GM23338 (cell line): ENCODE measurements around the gene GPRIN1. TPM values are rescaled to one million over a fixed set of nuclear protein-coding genes. Genes with fewer than 3 reads are reported as not detected.
A peak's percentile ranks its signal among the peaks of the same experiment; 100 is the strongest.

ENCODE experiments used
- ATAC-seq: fragments of 200-7000 bp; cut with Tn5 transposase; 3 replicates; pipeline ENCODE4 v1.9.1; 2020
- DNase-seq: peaks from one replicate; pipeline ENCODE4 v3.0.0-alpha.2; 2015; ENCODE audit warnings: low spot score
- H2AFZ ChIP-seq: fragments of 200-600 bp; sonication (generic); 2 replicates; pipeline ENCODE4 v1.8.0; 2016; ENCODE audit warnings: antibody characterized with exemption, mild to moderate bottlenecking, moderate library complexity
- H3F3A ChIP-seq: fragments of 200-600 bp; sonication (generic); replicated peaks from 2 replicates; pipeline ENCODE4 v1.8.0; 2017; ENCODE audit warnings: antibody characterized with exemption, mixed run types, low read depth
- H3K27ac ChIP-seq: fragments of 200-600 bp; sonication (generic); 2 replicates; pipeline ENCODE4 v1.6.1; 2016; ENCODE audit warnings: low read depth
- H3K27me3 ChIP-seq: fragments of 200-600 bp; sonication (generic); 2 replicates; pipeline ENCODE4 v1.8.0; 2016; ENCODE audit warnings: mild to moderate bottlenecking, mixed run types, moderate library complexity; ENCODE audit not compliant: insufficient read depth
- H3K36me3 ChIP-seq: fragments of 200-600 bp; sonication (generic); 2 replicates; pipeline ENCODE4 v1.8.0; 2016; ENCODE audit warnings: mild to moderate bottlenecking; ENCODE audit not compliant: insufficient read depth
- H3K4me1 ChIP-seq: fragments of 200-600 bp; sonication (generic); 2 replicates; pipeline ENCODE4 v1.8.0; 2016; ENCODE audit warnings: mild to moderate bottlenecking, moderate library complexity; ENCODE audit not compliant: insufficient read depth
- H3K4me2 ChIP-seq: fragments of 200-600 bp; sonication (generic); 2 replicates; pipeline ENCODE4 v1.7.1; 2017; ENCODE audit warnings: mixed run types
- H3K4me3 ChIP-seq: fragments of 200-600 bp; sonication (generic); 2 replicates; pipeline ENCODE4 v1.6.1; 2016; ENCODE audit warnings: mixed run types
- H3K79me2 ChIP-seq: fragments of 200-600 bp; sonication (generic); replicated peaks from 2 replicates; pipeline ENCODE4 v1.8.0; 2017; ENCODE audit warnings: mild to moderate bottlenecking; ENCODE audit not compliant: insufficient read depth
- H3K9me2 ChIP-seq: fragments of 200-600 bp; sonication (generic); 2 replicates; pipeline ENCODE4 v1.8.0; 2017; ENCODE audit not compliant: insufficient read depth
- H4K20me1 ChIP-seq: fragments of 200-600 bp; sonication (generic); replicated peaks from 2 replicates; pipeline ENCODE4 v1.8.0; 2017; ENCODE audit warnings: mild to moderate bottlenecking; ENCODE audit not compliant: insufficient read depth
- H3K27ac Mint-ChIP-seq: 2 replicates; pipeline ENCODE4 v1.8.0; 2020; ENCODE audit warnings: inconsistent platforms, mild to moderate bottlenecking, moderate library complexity, mixed read lengths
- H3K27me3 Mint-ChIP-seq: 3 replicates; pipeline ENCODE4 v1.8.0; 2022; ENCODE audit warnings: low read depth, mild to moderate bottlenecking, moderate library complexity, mixed read lengths, inconsistent platforms; ENCODE audit not compliant: insufficient read depth, poor library complexity
- H3K36me3 Mint-ChIP-seq: 3 replicates; pipeline ENCODE4 v1.8.0; 2021; ENCODE audit warnings: low read depth, mild to moderate bottlenecking, inconsistent platforms, moderate library complexity, mixed read lengths
- H3K4me1 Mint-ChIP-seq: 3 replicates; pipeline ENCODE4 v1.8.0; 2020; ENCODE audit warnings: mild to moderate bottlenecking, inconsistent platforms, mixed read lengths
- H3K4me3 Mint-ChIP-seq: 3 replicates; pipeline ENCODE4 v1.8.0; 2021; ENCODE audit warnings: moderate library complexity, mild to moderate bottlenecking, inconsistent platforms, mixed read lengths
- H3K9me3 Mint-ChIP-seq: 3 replicates; pipeline ENCODE4 v1.8.0; 2020; ENCODE audit warnings: moderate library complexity, mild to moderate bottlenecking, inconsistent platforms, mixed read lengths
- CTCF ChIP-seq, 2 experiments: fragments of 200-600 bp in 1 of 2; sonication (generic) in 1 of 2; conservative IDR thresholded peaks; 2 replicates each; pipeline versions ENCODE4 v1.5.1 to v1.6.1; 2016 to 2017; ENCODE audit warnings: antibody characterized with exemption in 2 of 2, low read depth in 2 of 2, mild to moderate bottlenecking in 2 of 2, moderate library complexity in 1 of 2
- ETS1 ChIP-seq: IDR thresholded peaks from 2 replicates; pipeline ENCODE4 v1.6.1; 2016; ENCODE audit warnings: antibody characterized with exemption
- EZH2 ChIP-seq: fragments of 200-600 bp; sonication (generic); IDR thresholded peaks from one replicate; pipeline ENCODE4 v1.8.0; 2017; ENCODE audit warnings: antibody characterized with exemption, mild to moderate bottlenecking, low read depth; ENCODE audit not compliant: unreplicated experiment
- NANOG ChIP-seq: IDR thresholded peaks from 2 replicates; pipeline ENCODE4 v1.6.1; 2016; ENCODE audit warnings: antibody characterized with exemption, borderline replicate concordance
- REST ChIP-seq: IDR thresholded peaks from one replicate; pipeline ENCODE4 v1.6.1; 2018; ENCODE audit warnings: antibody characterized with exemption; ENCODE audit not compliant: unreplicated experiment
- ZNF331 ChIP-seq: fragments of 250-450 bp; sonication (Bioruptor Pico); IDR thresholded peaks from 2 replicates; pipeline ENCODE4 v1.5.0; 2020; ENCODE audit warnings: low read depth, mild to moderate bottlenecking, moderate library complexity
- ZNF462 ChIP-seq: fragments of 250-450 bp; sonication (Bioruptor Pico); IDR thresholded peaks from 2 replicates; pipeline ENCODE4 v1.5.0; 2020; ENCODE audit warnings: mild to moderate bottlenecking, moderate library complexity
- polyA plus RNA-seq: library from polyadenylated mRNA; unstranded; fragments of >200 nt; fragmentation: Nextera tagmentation; extraction: Ambion mirVana; gene quantifications from 2 replicates; pipeline ENCODE4 v1.2.1, GENCODE V29; 2016
- total RNA-seq: library from RNA; depleted of rRNA; stranded (reverse); fragments of >200 nt; shearing (Covaris generic); gene quantifications from 2 replicates; pipeline ENCODE4 v1.2.3, GENCODE V29; 2014

The GPRIN1 gene
- total and polyA plus RNA-seq, 2 experiments from 2014 or later: 3.8 to 14.6 TPM

GRCh38 chr5:176636426-176636825 is 26.5 kb upstream of the GPRIN1 start (continued):
- TF ChIP-seq CTCF (conservative IDR thresholded peaks at IDR 0.05; ENCODE audit: low read depth in 2 of 2): no peak
- TF ChIP-seq ZNF331 (CRISPR knock-in tag): no peak

- no peak for DNase-seq
- peaks cover 18% of the 10 kb centered on the region for H3K4me1 ChIP-seq
- H3K4me3 Mint-ChIP-seq: no peak overlapping the region
- ATAC-seq: no peak
- H3K27ac ChIP-seq: no peak overlapping the region
- H3K79me2 ChIP-seq: no peaks in the 10 kb centered on the region
- no peak overlapping the region for H2AFZ ChIP-seq
- peaks cover 37% of the 10 kb centered on the region for H3K27me3 ChIP-seq
- no peaks in the 10 kb centered on the region for H3K36me3 Mint-ChIP-seq
- H3K4me3 ChIP-seq: no peak overlapping the region
- no peaks in the 10 kb centered on the region for H3K36me3 ChIP-seq
- peaks cover 51% of the 10 kb centered on the region for H3K27me3 Mint-ChIP-seq
- no peak overlapping the region for H3K27ac Mint-ChIP-seq
- peaks cover 41% of the 10 kb centered on the region for H3K4me1 Mint-ChIP-seq
- H3K4me2 ChIP-seq: peak overlapping the region; percentile 57
- TF ChIP-seq NANOG (no peak), EZH2 (no peak), REST (no peak)
- H3F3A ChIP-seq: peaks cover 4% of the 10 kb centered on the region; the same call in 1 of the 2 replicates
- H4K20me1 ChIP-seq: peaks cover 1% of the 10 kb centered on the region; the same call in 1 of the 2 replicates
- H3K9me2 ChIP-seq: no peaks in the 10 kb centered on the region
- peaks cover 7% of the 10 kb centered on the region; the same call in 2 of the 3 replicates for H3K9me3 Mint-ChIP-seq
Measured at GRCh38 chr5:176633598-176633997, 23.6 kb upstream of the GPRIN1 start.

- Histone ChIP-seq H3F3A (peaks cover 5% of the 10 kb centered on the region; the same call in 1 of the 2 replicates), H3K36me3 (no peaks in the 10 kb centered on the region), H3K9me2 (no peaks in the 10 kb centered on the region), H2AFZ (no peak overlapping the region), H3K4me2 (no peak overlapping the region), H3K79me2 (no peaks in the 10 kb centered on the region), H4K20me1 (peaks cover 6% of the 10 kb centered on the region; the same call in 1 of the 2 replicates), H3K4me1 (peaks cover 20% of the 10 kb centered on the region), H3K4me3 (no peak overlapping the region), H3K27me3 (peaks cover 41% of the 10 kb centered on the region), H3K27ac (no peak overlapping the region)
- H3K4me1 Mint-ChIP-seq: peaks cover 47% of the 10 kb centered on the region
- no peak overlapping the region for H3K27ac Mint-ChIP-seq
- ATAC-seq (no peak), DNase-seq (no peak)
- no peak overlapping the region for H3K4me3 Mint-ChIP-seq
- no peaks in the 10 kb centered on the region for H3K36me3 Mint-ChIP-seq
- peaks cover 50% of the 10 kb centered on the region for H3K27me3 Mint-ChIP-seq
- peaks cover 7% of the 10 kb centered on the region; the same call in 2 of the 3 replicates for H3K9me3 Mint-ChIP-seq
- TF ChIP-seq ZNF462: no peak
- TF ChIP-seq NANOG: no peak
- no peak for TF ChIP-seq ETS1
Measured at GRCh38 chr5:176632745-176633144, 22.8 kb upstream of the GPRIN1 start.
